Measurements from ENCODE around the gene ALDH1L1.

The ALDH1L1 gene

GRCh38 chr3:126191246-126191645 is 10.9 kb upstream of the ALDH1L1 start:
- DNase-seq = no peak

DNA sequence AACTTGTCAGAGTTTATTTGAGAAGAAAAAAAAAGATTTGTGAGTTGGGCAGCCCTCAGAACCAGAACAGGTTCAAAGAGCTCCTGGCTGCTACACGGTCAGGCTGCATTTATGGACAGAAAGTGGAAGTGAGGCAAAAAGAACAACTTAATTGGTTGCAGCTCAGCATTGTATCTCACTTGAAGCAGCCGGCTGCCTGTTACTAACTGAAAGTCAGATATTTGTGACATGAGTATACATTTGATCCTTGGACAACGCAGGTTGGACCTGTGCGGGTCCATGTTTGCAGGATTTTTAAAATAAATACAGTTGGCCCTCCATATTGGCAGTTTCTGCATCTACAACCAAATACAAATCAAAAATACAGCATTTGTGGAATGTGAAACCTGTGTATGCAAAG is 7.5 kb upstream of the ALDH1L1 start:
- DNase-seq = no peak

GRCh38 chr3:126186749-126187148 is 6.4 kb upstream of the ALDH1L1 start:
- DNase-seq = no peak

GRCh38 chr3:126186271-126186670 is 5.9 kb upstream of the ALDH1L1 start:
- DNase-seq = no peak

DNA sequence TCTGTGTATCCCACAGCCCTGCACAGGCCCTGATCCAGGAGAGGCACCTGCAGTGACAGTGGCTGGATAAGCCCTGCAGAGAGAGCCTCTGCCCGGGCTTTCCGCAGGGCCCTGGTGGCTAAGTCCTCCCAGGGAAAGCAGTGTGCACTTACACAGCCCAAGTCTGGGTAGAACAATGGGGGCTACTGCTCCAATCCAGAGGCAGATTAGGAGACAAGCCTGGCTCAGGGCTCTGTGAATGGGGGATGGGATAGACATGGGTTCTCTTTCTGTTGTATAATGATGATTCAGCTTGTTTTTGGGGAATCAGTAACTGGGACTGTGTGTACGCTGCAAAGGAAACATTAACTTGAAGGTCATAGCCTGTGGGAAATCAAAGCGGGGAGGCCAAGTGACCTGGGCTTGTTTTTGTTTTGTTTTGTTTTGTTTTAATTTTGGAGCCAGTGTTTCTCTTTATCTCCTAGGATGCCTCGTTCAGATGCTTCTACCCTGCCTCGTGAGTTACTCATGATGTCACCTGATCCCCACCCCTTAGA is 4.1 kb upstream of the ALDH1L1 start:
- DNase-seq = no peak

DNA sequence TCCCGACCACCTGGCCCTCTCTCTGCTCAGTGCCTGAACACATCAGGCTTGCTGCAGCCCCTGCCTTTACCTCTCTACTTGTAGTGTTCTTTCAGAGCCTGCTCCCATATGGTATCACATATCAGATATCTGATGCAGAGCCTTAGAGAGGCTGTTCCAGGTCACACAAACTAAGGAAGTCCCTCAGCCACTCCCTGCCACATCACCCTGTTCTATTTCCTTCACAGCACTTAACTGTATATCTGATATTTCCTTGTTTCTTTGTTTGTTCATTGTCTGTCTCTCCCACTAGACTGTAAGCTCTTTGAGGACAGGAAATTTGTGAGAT is 976 bp upstream of the ALDH1L1 start:
- no peak for DNase-seq

- no peak for DNase-seq
These were observed 435 bp downstream of the ALDH1L1 start for GRCh38 chr3:126179825-126180476.

DNA sequence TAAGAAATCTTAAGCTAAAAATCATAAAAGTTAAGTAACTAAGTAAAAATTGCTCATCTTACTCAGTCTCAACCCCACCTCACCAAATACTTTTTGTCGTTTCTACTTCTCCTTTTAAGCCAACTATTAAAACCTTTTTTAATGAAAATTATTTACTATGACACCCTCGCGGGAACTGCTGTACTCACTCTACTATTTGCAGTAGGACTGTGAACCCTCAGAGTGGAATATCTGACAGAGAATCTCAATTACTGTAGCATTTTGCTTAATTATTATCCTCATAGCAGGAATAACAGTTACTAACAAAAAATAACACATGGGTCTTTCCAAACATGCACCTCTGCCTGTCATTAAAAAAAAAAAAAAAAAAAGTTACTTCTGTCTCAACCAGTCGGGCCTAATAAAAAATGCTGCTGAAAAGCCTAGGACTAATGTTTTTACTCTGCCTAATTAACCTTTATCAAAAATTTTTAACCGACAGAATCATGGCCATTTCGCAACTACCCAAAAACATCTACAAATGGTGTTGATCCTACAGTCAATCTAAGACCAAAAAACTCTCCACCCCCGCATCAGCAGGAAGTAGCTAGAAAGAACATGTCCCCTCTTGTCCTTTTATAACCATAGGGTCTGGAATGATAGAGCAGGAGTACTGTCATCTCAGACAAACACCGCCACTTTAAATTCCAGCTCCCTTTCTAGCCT is 10.2 kb downstream of the ALDH1L1 start:
- no peak for DNase-seq

DNA sequence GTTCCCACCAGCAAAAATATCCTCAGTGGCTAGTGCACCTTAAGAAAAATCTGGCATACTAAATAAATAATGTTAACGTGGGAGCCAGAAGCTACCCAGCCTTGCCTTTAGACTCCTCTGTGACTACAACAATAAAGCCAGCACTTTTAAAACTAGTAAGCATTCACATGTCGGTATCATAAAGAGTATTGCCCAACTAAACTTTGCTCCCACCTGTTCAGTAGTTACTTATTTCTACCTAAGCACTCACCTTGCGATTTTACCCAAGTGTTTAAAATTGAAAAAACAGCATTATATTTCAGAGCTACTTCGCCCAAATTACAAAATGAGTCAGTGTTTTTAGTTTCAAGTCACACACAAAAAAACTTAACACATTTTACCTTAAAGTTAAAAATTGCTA is 12.8 kb downstream of the ALDH1L1 start:
- no peak for DNase-seq

DNA sequence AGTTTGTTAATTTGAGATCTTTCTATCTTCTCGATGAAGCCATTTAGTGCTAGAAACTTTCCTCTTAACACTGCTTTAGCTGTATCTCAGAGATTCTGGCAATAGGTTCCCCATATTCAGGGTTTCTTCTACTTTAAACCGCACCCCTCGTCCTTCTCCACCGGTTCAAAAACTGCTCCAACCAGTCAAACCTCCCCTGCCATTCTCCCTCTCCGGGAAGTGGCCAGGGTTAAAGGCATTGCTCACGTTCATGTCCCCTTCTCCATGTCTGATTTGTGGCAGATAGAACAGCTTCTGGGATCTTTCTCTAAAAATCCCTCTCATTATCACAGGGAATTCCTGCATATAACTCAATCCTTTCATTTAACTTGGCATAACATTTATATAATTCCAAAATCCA is 14.4 kb downstream of the ALDH1L1 start:
- DNase-seq = no peak

GRCh38 chr3:126161309-126161708 is 19.1 kb downstream of the ALDH1L1 start:
- no peak for DNase-seq

- DNase-seq = no peak
These were observed 19.9 kb downstream of the ALDH1L1 start for GRCh38 chr3:126160243-126161210.

DNA sequence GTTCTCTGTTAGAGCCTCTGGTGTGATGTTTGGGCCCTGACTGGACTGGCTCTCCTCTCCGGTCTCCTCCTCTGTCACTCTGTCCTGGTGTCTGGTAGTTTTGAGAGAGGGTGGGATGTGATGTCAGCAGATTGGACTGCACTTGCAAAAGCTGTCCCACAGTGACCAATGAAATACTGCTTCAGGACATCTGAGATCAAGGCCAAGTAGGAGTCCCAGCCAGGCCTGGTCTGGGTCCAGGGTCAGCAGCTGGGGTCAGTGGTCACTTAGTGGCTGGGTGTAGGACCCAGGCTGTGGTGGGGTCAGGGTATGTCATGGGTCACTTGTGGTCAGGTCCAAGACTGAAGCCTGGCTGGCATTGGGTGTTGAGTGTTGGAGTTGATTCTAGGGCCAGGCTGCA is 20.9 kb downstream of the ALDH1L1 start:
- DNase-seq = no peak

- DNase-seq = no peak
These were observed 21.4 kb downstream of the ALDH1L1 start for GRCh38 chr3:126158912-126159454.

- no peak for DNase-seq
These were observed 22.1 kb downstream of the ALDH1L1 start for GRCh38 chr3:126158016-126158911.

DNA sequence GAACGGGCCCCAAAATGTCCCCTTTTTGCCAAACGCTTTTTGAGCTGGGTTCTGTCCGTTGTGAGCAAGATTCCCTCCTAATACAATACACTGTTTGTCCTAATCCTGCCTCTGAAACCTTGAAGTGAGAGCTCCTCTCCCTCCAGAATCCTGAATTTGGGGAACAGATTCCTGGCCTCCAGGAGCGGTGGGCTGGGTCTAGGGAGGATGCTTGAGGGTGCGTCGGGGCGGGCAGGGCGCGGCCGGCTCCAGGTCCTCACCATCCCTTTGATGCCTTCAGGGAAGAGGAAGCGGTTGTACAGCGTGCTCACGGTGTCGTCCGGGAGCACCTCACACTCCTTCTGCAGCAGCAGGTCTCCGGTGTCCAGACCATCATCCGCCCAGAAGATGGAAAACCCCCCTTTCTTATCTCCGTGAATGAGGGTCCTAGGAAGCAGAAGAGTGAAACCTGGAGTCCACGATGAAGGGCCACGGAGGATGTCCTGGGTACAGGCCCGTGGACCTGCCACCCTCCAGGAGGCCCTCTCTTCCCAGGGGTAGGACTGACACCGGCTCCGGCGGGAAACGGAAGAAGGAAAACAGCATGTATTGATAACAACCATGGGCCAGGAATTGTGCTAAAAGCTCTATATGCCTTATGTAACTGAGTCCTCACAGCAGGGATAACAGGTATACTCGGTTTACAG is 23.2 kb downstream of the ALDH1L1 start:
- DNase-seq = no peak

DNA sequence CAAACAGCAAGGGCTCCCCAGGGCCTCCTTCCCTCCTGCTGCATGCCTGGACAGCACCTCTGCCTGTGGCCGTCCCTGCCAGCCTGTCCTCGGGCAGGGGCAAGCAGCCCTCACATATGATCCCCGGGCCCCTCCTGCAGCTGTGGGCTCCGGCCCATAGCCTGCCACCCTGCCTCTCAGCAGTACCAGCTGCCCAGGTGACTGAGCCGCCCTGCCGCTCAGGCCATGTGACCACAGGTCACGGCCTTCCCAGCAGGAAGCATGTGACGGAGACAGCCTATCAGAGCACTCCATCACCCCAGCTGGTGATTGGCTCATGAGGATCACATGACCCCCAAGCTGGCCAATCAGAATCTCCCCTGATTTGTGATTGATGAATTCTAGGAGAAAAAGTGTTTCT is 23.9 kb downstream of the ALDH1L1 start:
- no peak for DNase-seq

- DNase-seq = no peak
These were observed 24.6 kb downstream of the ALDH1L1 start for GRCh38 chr3:126155819-126156218.

DNA sequence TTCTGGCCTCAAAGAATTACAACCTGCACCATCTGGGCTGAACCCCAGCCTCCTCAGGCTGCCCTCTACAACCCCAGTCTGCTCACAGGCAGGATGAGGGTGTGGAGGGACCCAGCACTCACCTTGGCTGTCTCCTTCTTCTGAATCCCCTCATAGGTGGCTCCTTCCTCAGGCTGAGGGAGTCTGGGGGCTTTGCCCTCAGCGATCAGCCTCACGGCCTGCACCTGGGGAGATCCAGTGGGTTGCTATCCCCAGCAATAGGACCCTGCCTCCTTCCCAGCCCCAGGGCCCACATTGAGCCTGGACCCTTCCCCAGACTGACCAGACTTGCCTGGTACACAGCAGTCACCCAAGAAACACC is 25.1 kb downstream of the ALDH1L1 start:
- no peak for DNase-seq

- DNase-seq = no peak
These were observed 25.8 kb downstream of the ALDH1L1 start for GRCh38 chr3:126154391-126155279.
